Ecto neural progenitor cell (in vitro differentiated cells): ENCODE results near the gene PRDX5.

Experiments used
- DNase-seq: peaks from one replicate; pipeline ENCODE4 v3.0.0-alpha.2; 2018; ENCODE audit warnings: low spot score

The PRDX5 gene

DNA sequence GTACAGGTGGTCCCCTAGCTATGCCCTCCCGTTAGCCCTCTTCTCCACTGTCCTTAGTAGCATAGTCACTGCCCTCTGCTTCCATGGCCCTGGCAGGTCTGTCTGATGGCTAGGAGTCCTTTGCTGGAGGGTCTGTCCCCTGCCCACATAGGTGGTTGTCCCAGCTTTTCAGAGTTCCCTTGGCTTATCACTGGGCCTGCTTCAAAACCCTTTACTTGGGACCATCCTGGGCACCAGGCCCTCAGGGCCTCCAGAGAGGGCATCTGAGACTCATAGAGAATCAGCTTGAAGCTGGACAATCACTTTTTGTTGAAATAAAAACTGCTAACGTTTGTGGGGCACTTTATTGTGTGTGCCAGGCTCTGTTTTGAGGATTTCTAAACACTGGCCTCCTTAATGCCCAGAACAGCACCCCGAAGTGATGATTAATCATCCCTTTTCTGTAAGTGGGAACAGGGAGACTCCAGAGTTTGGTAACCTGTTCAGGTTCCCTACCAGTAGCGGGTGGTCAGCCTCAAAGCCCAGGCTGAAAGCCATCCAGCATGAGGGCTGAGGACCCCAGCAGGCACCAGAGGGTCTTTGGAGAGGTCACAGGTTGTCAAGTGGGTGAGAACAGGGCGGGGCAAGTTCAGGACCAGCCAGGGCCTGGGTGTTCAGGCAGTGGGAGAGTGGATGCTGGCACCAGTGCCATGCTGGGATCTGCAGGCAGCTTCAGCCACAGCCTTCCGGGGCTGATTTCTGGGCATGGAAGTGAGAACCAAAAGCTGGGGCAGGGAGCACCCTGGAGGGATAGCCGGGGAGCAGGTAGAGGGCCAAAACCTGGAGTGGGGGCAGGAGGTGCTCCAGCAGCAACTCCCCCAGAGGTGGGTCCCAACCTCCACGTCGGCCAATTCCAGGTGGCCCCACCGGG, 27.3 kb upstream of the PRDX5 start:
- no peak for DNase-seq

DNA sequence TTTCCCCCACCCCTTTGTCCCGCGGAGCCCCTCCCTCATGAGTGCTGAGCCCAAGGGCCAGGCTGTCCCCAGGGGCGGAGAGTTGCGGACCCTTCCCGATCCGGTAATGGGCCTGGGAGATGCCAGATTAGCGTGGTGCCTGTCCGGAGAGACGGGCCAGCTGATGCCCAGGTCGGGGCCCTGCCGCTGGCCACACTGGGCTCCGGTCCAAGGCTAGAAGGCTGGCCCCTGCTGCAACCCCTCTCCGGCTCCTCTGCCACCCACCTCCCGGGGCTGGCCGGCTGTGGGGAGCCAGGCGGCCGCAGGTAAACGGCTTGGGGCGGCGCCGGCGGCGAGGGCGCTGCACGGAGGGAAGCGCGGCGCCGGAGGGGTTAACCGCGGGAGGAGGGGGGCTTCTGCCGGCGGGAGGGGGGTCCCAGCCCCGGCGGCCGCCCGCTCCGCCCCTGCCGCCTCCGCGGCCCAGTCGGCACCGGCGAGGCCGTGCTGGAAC, 26.6 kb upstream of the PRDX5 start, which contains the start of gene KCNK4:
TSS of gene KCNK4 (plus strand) at position 41 of the 490 bp plus-strand sequence. CDS start 1,717 bp downstream, outside the sequence.
- no peak for DNase-seq

DNA sequence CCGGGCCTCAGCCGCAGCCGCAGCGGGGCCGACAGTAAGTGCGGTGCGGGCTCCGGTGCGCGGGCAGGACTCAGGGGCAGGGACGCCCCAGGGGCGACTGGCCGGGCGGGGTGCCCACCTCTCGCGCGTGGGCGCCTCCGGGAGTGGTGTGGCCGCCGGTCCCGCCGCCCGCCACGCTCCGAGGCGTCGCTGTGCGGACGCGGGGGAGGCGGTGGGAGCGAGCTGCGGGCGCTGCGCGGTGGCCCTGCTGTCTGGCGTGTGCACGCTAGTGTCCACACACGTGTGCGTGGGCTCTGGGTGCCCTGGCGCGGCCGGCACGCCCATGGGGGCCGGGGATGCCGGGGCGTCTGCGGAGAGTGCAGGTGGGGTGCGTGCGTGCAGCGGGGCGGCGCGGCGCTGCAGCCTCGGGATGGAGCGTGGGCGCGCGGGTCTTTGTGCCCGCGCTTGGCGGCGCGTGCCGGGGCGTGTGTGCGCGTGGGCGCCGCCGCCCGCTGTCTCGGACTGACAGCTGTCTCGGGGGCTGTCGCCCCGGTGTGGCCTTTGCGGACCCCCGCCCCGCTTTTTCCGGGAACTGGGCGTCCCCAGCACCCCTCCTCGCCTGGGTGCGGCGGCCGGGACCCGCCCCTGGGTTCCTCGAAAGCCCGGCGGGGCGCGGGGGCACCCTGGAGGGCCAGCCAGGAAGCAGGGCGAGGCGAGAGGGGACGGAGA, 26.0 kb upstream of the PRDX5 start:
- no peak for DNase-seq

DNA sequence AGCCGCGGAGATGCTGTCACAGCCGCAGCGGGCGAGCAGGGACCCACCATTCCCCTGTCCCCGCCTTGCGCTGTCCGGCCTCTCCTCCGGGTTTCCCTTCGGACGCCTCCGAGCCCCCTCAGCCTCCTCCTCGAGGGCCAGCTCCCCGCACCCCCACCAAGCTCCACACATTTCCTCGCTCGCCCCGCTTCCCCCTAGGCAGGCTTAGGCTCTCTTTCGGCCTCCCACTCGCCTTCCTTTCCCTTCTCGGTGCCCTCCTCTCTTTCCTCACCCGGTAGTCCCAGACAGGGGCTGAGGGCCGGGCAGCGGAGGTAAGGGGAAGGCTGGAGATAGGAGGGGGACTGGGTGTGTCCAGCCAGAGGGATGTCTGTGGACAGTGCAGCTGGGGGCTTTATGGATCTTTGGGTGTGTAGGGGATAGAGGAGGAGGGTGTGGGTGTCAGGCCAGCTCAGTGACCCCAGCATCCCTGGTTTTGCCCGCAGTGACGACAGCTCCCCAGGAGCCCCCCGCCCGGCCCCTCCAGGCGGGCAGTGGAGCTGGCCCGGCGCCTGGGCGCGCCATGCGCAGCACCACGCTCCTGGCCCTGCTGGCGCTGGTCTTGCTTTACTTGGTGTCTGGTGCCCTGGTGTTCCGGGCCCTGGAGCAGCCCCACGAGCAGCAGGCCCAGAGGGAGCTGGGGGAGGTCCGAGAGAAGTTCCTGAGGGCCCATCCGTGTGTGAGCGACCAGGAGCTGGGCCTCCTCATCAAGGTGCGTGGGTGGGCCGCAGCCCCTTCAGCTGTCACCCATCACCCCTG, 25.3 kb upstream of the PRDX5 start:
- no peak for DNase-seq

DNA sequence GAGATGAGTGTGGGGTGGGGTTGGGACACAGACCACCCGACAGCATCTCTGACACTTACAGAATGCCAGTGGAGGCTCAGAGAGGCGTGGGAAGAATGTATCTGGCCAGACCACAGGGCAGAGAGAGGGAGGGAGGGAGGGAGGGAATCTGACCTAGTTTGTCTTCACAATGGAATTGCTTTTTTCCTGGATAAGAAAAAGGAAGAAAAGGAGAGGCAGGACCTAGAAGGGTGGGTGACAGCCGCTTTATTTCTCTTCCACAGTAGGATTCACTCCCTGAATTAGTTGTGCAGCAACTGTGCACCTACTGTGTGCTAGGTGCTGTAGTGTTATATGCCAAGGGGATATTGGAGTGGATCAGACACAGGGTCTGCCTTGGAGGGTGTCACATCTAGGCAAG, 23.1 kb upstream of the PRDX5 start:
- no peak for DNase-seq

DNA sequence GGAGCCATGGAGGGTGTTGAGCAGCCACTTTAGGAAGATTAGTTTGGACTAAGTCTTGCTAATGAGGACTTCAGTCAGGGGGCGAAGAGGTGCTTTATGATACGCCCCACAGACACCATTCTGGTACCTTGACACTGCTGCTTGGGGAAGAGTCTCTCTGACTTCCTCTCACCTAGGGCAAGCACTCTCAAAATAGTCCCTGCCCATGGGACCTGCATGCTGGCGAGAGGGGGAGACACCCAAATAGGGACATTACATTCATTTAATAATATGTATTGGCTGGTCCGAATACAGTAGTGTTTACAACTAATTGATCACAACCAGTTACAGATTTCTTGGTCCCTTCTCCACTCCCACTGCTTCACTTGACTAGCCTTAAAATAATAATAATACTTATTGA, 22.2 kb upstream of the PRDX5 start:
- DNase-seq, result no peak

DNA sequence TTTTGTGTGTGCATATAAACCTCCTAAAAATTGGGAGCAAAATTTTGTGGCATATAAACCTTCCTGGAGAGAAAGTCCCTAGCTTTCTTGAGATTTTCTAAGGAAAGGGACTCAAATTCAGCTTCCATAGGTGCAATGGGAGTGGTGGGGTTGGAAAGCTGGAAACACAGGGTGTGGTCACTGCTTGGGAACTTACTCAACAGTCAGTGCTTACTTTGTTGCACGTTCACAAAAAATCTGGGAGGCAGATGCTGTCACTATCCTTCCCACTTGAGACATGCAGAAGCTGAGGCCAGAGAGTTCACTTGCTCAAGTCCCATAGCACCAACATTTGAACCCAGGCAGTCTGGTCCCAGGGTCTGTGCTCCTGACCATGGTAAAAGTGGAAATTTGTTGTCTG, 21.7 kb upstream of the PRDX5 start:
- no peak for DNase-seq

DNA sequence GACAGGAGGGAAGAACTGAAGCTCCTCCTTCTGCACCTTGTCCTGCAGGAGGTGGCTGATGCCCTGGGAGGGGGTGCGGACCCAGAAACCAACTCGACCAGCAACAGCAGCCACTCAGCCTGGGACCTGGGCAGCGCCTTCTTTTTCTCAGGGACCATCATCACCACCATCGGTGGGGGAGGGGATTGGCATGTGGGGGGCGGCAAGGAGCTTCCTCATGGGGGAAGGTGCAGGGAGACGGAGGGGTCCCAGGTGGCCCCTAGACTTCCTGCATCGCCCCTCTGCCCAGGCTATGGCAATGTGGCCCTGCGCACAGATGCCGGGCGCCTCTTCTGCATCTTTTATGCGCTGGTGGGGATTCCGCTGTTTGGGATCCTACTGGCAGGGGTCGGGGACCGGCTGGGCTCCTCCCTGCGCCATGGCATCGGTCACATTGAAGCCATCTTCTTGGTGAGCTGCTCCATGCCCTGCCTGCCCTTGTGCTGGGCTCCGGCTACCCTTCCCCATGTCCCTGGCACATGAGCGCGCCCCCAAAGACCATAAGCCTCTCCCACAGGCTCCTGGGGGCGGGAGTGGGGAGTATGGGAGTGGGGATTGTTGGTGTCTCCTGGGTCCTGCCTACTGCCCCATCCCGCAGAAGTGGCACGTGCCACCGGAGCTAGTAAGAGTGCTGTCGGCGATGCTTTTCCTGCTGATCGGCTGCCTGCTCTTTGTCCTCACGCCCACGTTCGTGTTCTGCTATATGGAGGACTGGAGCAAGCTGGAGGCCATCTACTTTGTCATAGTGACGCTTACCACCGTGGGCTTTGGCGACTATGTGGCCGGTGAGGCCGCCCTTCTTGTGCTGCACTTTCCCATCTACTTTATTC, 20.9 kb upstream of the PRDX5 start:
- DNase-seq, result no peak

DNA sequence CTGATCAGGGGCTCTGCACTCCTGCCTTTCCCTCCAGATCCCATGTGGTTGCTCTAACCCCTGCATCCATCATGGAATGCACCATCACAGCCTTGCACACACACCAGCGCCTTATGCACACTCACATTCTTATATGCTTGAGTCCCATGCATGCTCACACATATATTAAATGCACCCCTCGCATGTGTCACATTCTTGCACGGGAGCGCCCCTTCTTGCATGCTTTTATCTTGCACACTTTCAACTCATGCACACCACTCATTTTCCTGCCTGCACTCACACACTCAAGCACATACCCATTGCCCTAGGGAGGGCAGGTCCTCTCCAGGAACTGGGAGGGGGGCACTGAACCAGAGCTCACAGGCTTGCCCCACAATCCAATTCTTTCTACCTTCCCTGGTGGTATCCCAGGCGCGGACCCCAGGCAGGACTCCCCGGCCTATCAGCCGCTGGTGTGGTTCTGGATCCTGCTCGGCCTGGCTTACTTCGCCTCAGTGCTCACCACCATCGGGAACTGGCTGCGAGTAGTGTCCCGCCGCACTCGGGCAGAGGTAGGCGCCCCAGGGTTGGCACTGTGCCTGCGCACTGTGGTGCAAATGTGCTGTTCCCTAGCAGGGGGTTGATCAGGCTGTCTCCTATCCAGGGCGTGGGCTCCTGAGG, 20.1 kb upstream of the PRDX5 start:
- DNase-seq, result no peak

DNA sequence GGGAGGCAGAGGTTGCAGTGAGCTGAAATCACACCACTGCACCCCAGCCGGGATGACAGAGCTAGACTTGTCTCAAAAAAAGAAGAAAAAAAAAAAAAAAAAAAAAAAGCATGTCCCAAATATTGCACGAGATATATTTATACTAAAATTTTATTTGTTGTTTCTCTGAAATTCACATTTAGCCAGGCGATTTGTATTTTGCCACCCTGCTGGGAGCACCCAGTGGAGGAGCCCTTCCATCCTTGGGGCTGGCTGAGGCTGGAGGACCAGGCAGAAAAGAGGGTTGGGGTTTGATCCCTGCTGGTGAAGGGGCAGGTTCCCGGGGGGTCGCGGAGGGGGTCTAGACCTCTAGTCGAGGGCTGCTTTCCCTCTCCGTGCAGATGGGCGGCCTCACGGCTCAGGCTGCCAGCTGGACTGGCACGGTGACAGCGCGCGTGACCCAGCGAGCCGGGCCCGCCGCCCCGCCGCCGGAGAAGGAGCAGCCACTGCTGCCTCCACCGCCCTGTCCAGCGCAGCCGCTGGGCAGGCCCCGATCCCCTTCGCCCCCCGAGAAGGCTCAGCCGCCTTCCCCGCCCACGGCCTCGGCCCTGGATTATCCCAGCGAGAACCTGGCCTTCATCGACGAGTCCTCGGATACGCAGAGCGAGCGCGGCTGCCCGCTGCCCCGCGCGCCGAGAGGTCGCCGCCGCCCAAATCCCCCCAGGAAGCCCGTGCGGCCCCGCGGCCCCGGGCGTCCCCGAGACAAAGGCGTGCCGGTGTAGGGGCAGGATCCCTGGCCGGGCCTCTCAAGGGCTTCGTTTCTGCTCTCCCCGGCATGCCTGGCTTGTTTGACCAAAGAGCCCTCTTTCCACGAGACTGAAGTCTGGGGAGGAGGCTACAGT, 18.7 kb upstream of the PRDX5 start:
- no peak for DNase-seq

DNA sequence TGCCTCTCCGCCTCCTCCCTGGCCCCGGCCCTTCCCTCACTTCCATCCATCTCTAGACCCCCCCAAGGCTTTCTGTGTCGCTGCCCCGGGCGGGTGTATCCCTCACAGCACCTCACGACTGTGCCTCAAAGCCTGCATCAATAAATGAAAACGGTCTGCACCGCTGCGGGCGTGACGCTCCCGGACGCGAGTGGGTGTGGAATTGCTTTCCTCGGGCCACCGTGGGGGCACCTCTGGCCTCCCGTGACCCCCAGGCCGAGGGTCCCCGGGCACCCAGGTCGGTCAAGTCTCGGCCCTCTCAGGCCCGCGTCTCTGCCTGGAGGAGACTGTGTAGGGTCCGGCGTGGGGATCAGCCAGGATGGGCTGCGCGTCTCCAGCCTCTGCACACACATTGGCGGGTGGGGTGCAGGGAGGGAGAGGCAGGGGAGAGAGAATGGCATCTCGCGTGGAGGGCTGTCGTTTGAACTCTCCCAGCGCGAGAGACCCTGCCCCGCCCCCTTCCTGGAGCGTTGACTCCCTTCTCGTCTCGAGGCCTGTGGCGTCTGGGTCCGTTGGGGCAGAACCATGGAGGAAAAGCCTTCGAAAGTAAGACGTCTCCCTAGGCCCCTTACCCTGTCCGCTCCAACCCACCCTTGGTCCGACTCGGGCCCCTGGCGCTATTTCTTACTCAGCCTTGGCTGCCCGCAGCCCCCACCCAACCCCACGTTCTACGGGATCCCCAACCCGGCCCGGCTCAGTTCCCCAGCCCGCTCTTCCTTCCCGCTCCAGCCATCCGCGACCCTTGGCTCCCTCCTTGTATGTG, 17.9 kb upstream of the PRDX5 start, which contains the start of gene CATSPERZ:
TSS of gene CATSPERZ (plus strand) at position 512 of the 802 bp plus-strand sequence. CDS start at position 565, 53 bp downstream.
- no peak for DNase-seq

DNA sequence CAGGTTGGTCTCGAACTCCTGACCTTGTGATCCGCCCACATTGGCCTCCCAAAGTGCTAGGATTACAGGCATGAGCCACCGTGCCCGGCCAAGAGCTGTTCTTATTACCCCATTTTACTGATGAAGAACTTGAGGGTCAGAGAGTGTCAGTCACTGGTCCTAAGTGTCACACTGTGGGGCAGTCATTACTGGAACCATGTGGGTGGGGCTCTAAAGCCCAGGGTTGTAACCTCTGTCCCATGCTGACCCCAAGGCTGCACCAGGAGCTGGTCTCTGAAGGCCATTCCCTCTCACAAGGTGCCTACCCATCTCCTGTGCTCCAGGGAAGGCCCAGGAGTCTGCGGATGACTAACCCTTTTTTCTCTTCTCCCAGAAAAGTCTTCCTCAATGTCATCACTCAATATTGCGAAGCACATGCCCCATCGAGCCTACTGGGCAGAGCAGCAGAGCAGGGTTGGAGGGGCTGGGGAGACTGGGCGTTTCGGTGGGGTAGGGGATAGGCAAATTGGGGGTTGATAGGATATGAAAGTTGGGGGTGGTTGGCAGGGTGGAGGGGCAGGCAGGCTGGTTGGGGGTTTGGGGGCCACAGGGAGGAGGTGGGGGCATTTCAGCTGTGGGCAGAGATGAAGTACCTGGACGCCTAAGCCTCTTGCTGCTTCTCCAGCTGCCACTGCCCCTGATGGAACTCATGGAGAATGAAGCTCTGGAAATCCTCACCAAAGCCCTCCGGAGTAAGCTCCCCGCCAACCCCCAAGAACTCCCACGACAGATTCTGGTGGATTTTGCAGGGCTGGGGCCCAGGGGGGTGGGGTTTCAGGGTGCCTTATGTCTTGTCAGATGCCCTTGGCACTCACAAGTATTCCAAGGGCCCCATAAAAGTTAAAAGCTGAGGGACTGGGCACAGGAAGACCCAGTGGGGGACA, 14.6 kb upstream of the PRDX5 start:
- DNase-seq, result no peak

DNA sequence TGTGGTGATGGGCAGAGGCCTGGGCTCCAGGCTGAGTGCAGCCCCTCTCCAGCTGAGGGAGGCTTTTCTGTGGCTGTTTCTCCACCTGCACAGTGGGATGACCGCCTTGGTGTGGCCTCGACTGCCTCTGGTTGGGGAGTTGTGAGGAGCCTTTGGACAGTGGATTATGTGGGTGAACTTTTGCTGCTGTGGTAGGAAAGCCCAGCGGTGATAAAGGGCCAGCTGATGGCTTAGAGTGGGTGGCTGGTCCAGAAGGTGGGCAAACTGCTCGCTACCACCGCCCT, 13.9 kb upstream of the PRDX5 start:
- DNase-seq, result no peak

DNA sequence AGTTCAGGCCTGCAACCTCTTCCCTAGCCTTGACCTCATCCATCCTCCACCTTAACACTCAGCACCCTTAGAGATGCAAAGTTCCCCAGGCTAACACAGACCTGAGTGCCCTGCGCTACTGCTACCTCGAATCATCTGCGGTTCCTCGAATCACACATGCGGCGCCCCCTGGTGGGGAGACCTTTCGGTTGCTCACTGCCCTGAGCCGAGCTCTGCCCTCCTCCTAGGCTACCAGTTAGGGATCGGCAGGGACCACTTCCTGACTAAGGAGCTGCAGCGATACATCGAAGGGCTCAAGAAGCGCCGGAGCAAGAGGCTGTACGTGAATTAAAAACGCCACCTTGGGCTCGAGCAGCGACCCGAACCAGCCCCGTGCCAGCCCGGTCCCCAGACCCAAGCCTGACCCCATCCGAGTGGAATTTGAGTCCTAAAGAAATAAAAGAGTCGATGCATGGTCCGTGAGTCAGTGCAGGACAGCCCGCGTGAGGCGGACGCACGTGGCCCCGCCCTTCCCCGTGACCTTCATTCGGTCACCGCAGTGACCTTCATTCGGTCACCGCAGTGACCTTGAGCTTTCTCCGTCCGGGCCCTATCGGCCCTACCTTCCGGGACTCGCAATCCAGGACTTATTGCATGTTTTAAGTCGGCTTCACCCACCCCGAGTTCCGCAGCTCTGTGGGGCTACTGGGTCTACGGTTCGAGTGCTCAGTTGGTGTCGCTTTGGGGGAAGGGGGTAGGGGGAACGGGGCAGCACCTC, 13.4 kb upstream of the PRDX5 start:
- peak; percentile 95 for DNase-seq

DNA sequence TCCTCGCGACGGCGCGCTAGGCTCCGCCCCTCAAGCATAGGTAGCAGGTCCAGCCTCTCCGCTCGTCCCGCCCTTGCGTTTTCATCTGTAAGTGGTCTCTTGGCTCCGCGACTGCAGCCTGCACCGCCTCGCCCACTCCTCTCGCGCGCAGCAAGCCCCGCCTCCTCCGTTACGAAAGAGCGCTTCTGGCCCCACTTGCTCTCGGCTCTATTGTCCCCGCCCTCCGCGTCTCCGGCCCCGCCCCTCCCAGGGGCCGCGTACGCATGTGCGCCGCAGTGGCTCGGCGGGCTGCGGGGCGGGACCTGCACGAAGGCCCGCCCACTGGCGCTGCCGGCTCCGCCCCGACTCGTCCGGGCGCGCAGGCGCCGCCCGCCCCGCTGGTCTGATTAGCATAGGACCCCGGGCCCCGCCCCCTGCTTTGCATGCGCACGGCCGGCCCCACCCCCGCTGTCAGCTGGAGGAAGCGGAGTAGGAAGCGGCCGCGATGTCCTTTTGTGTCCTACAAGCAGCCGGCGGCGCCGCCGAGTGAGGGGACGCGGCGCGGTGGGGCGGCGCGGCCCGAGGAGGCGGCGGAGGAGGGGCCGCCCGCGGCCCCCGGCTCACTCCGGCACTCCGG, 12.7 kb upstream of the PRDX5 start, which contains the start of gene ESRRA:
TSS of gene ESRRA (plus strand) at position 450 of the 616 bp plus-strand sequence. CDS start 1,656 bp downstream, outside the sequence.
- DNase-seq, result peak; percentile 100
